Ishikawa (cell line): ENCODE data around the gene CNN2.

ENCODE experiments used
- CREB1 ChIP-seq: IDR thresholded peaks from 2 replicates; pipeline ENCODE4 v1.6.1; 2012; ENCODE audit warnings: low read depth
- EP300 ChIP-seq: IDR thresholded peaks from 2 replicates; pipeline ENCODE4 v1.6.1; 2012; ENCODE audit warnings: borderline replicate concordance
- FOXM1 ChIP-seq: IDR thresholded peaks from 2 replicates; pipeline ENCODE4 v1.6.1; 2012; ENCODE audit warnings: low read depth, borderline replicate concordance
- NFIC ChIP-seq: IDR thresholded peaks from 2 replicates; pipeline ENCODE4 v1.6.1; 2012
- REST ChIP-seq: IDR thresholded peaks from 2 replicates; pipeline ENCODE4 v1.6.1; 2012; ENCODE audit warnings: low read depth, mild to moderate bottlenecking
- TCF12 ChIP-seq: IDR thresholded peaks from 2 replicates; pipeline ENCODE4 v1.6.1; 2012; ENCODE audit warnings: low read depth
- ZBTB7A ChIP-seq: IDR thresholded peaks from 2 replicates; pipeline ENCODE4 v1.6.1; 2012; ENCODE audit warnings: low read depth

GRCh38 chr19:1057176-1057855 is 30.9 kb downstream of the CNN2 start:
- TF ChIP-seq TCF12 (no peak), REST (no peak), NFIC (no peak), EP300 (no peak), CREB1 (no peak), FOXM1 (no peak), ZBTB7A (no peak)
